Measurements from ENCODE around the gene CYB5R2.

DNA sequence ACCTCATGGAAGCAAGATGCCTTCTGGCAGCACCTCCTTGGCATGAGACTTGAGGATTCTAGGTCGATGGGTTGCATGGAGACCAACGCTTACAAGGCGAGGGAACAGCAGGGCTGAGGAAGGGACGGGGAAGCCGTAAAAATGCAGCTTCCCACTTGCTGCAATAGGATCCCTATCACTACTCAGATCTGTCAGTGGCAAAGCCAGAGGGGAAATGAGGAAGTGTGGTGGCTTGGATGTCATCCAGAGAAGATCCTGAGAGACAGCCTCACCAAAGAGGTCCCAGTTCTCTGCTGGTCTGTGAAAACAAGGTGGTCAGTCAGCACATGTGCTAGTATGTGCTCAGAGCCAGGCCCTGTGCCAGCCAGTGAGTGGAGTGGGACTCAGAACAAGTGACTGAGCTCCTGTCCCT lies 22.2 kb downstream of the CYB5R2 start:
- TF ChIP-seq, protein P1, sequence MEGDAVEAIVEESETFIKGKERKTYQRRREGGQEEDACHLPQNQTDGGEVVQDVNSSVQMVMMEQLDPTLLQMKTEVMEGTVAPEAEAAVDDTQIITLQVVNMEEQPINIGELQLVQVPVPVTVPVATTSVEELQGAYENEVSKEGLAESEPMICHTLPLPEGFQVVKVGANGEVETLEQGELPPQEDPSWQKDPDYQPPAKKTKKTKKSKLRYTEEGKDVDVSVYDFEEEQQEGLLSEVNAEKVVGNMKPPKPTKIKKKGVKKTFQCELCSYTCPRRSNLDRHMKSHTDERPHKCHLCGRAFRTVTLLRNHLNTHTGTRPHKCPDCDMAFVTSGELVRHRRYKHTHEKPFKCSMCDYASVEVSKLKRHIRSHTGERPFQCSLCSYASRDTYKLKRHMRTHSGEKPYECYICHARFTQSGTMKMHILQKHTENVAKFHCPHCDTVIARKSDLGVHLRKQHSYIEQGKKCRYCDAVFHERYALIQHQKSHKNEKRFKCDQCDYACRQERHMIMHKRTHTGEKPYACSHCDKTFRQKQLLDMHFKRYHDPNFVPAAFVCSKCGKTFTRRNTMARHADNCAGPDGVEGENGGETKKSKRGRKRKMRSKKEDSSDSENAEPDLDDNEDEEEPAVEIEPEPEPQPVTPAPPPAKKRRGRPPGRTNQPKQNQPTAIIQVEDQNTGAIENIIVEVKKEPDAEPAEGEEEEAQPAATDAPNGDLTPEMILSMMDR (conservative IDR thresholded peaks at IDR 0.05), result no peak
- TF ChIP-seq EZH2 (IDR thresholded peaks at IDR 0.05; ENCODE audit: low read depth), result no peak

Measured in PC-9 (cell line).